ENCODE results near the gene ATG14. TPM values are rescaled to one million over a fixed set of nuclear protein-coding genes. Genes with fewer than 3 reads are reported as not detected.

The ATG14 gene
- total RNA-seq, 4 donors from 2014 or later, result 11.5 to 24.7 (median 13.4) TPM

GRCh38 chr14:55412676-55413075 lies 1.0 kb upstream of the ATG14 start:
- Histone ChIP-seq H3K27ac (no peak overlapping the region), H3K9me3 (no peaks in the 10 kb centered on the region), H3K4me1 (peaks cover 0 to 27% (median 18%) of the 10 kb centered on the region in 4 donors), H3K27me3 (no peaks in the 10 kb centered on the region), H3K36me3 (no peaks in the 10 kb centered on the region), H3K4me3 (no peak overlapping the region)
- in situ Hi-C loops (cut with MboI; ENCODE audit: low pct_ligation_motif_present in 1 of 4, low pct_unique_long_range_greater_than_20kb in 1 of 4, low sequenced_read_pairs in 3 of 4), result no loop called here
- DNase-seq, result no peak
- no peak for TF ChIP-seq POLR2AphosphoS5 (IDR thresholded peaks at IDR 0.05)
- TF ChIP-seq CTCF (IDR thresholded peaks at IDR 0.05), result no peak
- TF ChIP-seq EP300 (IDR thresholded peaks at IDR 0.05; ENCODE audit: low read depth), result no peak
- no peak for TF ChIP-seq POLR2A (IDR thresholded peaks at IDR 0.05)
- intact Hi-C loops (cut with DNase I; ENCODE audit: low total_unique reads), result no loop called here
- WGBS, 2 donors (ENCODE audit: low coverage in 1 of 2), result 78 to 83% methylated on average over 5 of the region's 5 CpGs

- in situ Hi-C loops (cut with MboI; ENCODE audit: low pct_ligation_motif_present in 1 of 4, low pct_unique_long_range_greater_than_20kb in 1 of 4, low sequenced_read_pairs in 3 of 4) (no loop called here), intact Hi-C loops (cut with DNase I; ENCODE audit: low total_unique reads) (no loop called here)
- Histone ChIP-seq H3K4me1 (peaks cover 0 to 20% (median 15%) of the 10 kb centered on the region in 4 donors), H3K36me3 (no peaks in the 10 kb centered on the region), H3K27me3 (no peaks in the 10 kb centered on the region), H3K27ac (peak overlapping the region; percentile 82 to 91 (median 86)), H3K4me3 (peak overlapping the region; percentile 91 to 100 (median 92)), H3K9me3 (no peaks in the 10 kb centered on the region)
- no peak for DNase-seq
- 16 to 17% methylated on average over 4 of the region's 4 CpGs for WGBS, 2 donors (ENCODE audit: low coverage in 1 of 2)
- no peak for TF ChIP-seq POLR2AphosphoS5 (IDR thresholded peaks at IDR 0.05)
- TF ChIP-seq CTCF (IDR thresholded peaks at IDR 0.05), result no peak
- no peak for TF ChIP-seq EP300 (IDR thresholded peaks at IDR 0.05; ENCODE audit: low read depth)
- no peak for TF ChIP-seq POLR2A (IDR thresholded peaks at IDR 0.05)
Measured at GRCh38 chr14:55410876-55411275, 754 bp downstream of the ATG14 start.

DNA sequence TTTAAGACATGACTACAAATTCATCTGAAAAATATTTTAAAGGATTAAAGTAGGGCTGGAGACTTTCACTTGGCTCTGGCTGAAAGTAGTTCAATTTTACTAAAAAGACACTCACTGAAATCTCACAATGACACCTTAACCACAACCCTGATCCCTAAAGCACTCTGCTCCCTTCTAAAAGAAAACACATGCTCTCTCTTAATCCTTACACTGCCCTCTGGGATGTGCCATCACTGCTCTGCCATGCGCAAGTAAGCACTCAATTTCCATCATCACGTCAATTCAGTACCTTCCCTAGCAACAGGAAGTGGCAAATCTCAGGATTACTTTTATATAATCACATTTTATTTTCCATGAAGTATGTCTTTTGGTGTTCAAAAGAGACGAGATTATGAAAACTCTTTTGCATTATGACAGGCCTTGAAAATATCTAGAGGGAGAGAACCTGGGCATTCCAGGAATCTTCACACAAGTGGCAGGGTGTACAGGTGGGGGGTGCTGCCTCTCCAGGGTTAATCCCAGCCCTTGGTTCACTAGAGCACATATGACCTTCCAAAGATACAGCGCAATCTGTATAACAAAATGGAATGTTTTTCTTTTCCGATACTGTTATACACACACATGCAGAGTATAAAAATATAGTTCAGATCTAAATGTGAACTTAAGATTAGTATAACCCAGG lies 7.3 kb downstream of the ATG14 start:
- no peak overlapping the region for H3K27ac ChIP-seq
- peaks cover 0 to 3% (median 0%) of the 10 kb centered on the region in 4 donors for H3K4me1 ChIP-seq
- no peak for DNase-seq
- H3K4me3 ChIP-seq, result no peak overlapping the region
- no peaks in the 10 kb centered on the region for H3K9me3 ChIP-seq
- H3K27me3 ChIP-seq, result no peaks in the 10 kb centered on the region
- WGBS, 2 donors (ENCODE audit: low coverage in 1 of 2), result 73 to 87% methylated on average over 5 of the region's 5 CpGs
- in situ Hi-C loops (cut with MboI; ENCODE audit: low pct_ligation_motif_present in 1 of 4, low pct_unique_long_range_greater_than_20kb in 1 of 4, low sequenced_read_pairs in 3 of 4), result no loop called here
- H3K36me3 ChIP-seq, result no peaks in the 10 kb centered on the region
- TF ChIP-seq EP300 (IDR thresholded peaks at IDR 0.05; ENCODE audit: low read depth) (no peak), CTCF (IDR thresholded peaks at IDR 0.05) (no peak), POLR2A (IDR thresholded peaks at IDR 0.05) (no peak), POLR2AphosphoS5 (IDR thresholded peaks at IDR 0.05) (no peak)
- intact Hi-C loops (cut with DNase I; ENCODE audit: low total_unique reads), result no loop called here

DNA sequence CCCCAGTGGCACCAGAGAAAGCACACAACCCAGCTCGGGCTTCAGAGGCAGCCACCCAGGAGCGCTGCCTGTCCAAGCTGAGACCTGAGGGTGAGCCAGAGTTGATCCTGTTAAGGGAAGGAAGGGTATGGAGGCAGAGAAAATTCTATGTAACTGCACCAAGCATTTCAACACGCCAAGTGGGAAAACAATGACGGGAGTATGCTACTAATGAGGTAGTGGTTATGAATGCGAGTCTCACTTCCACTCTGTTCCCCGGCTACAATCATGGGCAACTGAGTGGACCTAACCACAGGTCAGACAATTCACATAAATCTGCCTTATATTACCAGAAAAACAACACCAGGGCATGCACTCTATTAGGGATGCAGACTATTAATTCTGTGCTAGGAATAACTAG lies 9.9 kb downstream of the ATG14 start:
- in situ Hi-C loops (cut with MboI; ENCODE audit: low pct_ligation_motif_present in 1 of 4, low pct_unique_long_range_greater_than_20kb in 1 of 4, low sequenced_read_pairs in 3 of 4) (no loop called here), intact Hi-C loops (cut with DNase I; ENCODE audit: low total_unique reads) (no loop called here)
- Histone ChIP-seq H3K4me3 (no peak overlapping the region), H3K4me1 (peaks cover 0 to 13% (median 0%) of the 10 kb centered on the region in 4 donors), H3K27ac (no peak overlapping the region), H3K36me3 (peaks cover 0 to 4% (median under 1%) of the 10 kb centered on the region in 4 donors), H3K9me3 (no peaks in the 10 kb centered on the region), H3K27me3 (no peaks in the 10 kb centered on the region)
- 75 to 88% methylated on average over 6 of the region's 6 CpGs for WGBS, 2 donors (ENCODE audit: low coverage in 1 of 2)
- no peak for TF ChIP-seq CTCF (IDR thresholded peaks at IDR 0.05)
- TF ChIP-seq EP300 (IDR thresholded peaks at IDR 0.05; ENCODE audit: low read depth), result no peak
- TF ChIP-seq POLR2AphosphoS5 (IDR thresholded peaks at IDR 0.05), result no peak
- TF ChIP-seq POLR2A (IDR thresholded peaks at IDR 0.05), result no peak
- no peak for DNase-seq

Data from transverse colon (tissue), 4 donors.